ENCODE data around the gene MAST2. TPM values are rescaled to one million over a fixed set of nuclear protein-coding genes. Genes with fewer than 3 reads are reported as not detected.

Gene MAST2
- total and polyA plus RNA-seq, 2 donors (not counting 3 experiments of a cell fraction or from before 2014, with no cell fraction given): 25.0 to 41.2 TPM

DNA sequence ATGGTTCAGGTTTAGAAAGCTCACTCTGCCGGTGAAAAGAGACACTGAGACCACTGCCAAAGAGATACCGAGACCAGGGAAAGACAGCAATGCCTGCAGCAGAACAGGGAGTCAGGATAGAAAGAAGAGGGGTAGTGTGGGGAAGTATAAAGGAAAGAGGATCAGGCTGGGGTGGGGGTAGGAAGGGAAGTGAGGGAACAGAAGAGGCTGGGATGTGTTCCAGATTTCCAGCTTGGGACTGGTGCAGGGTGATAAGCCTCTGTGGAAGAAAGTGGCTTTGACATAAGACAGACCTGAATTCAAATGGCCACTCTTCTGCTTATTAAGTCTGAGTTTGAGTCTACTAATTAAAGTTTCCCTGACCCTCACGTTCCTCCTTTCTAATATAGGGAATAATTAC lies 223.1 kb downstream of the MAST2 start:
- ChIA-PET POLR2A (interaction anchor here (0.6 kb wide), 1 partner anchor 136 kb away, joined by 4 read pairs; no protein-coding TSS in a partner anchor), CTCF (interaction anchor here (1.3 kb wide), 1 partner anchor 197 kb away, joined by 3 read pairs; no protein-coding TSS in a partner anchor)
- Histone ChIP-seq H3K9me3 (replicated peaks; ENCODE audit: control insufficient read depth, insufficient read depth, low read length) (no peaks in the 10 kb centered on the region), H3K4me3 (replicated peaks in 1 of 3; ENCODE audit: insufficient read depth in 1 of 3, low read depth in 1 of 3, low read length in 3 of 3) (no peak overlapping the region), H3K27me3 (ENCODE audit: control insufficient read depth in 2 of 2, insufficient read depth in 2 of 2, low read length in 2 of 2) (no peaks in the 10 kb centered on the region), H3K79me2 (ENCODE audit: control insufficient read depth, insufficient read depth, low read length) (no peaks in the 10 kb centered on the region), H3K9me1 (replicated peaks; ENCODE audit: control insufficient read depth, extremely low read depth, insufficient read depth, low read length) (no peaks in the 10 kb centered on the region), H3K9ac (replicated peaks; ENCODE audit: extremely low read depth, insufficient read depth, low read length) (no peak overlapping the region), H3K4me2 (ENCODE audit: insufficient read depth, low read length) (no peak overlapping the region), H3K36me3 (ENCODE audit: control insufficient read depth in 2 of 2, extremely low read depth in 1 of 2, insufficient read depth in 2 of 2, low read length in 2 of 2) (peaks cover 2% of the 10 kb centered on the region in 2 experiments), H4K20me1 (replicated peaks; ENCODE audit: control insufficient read depth, extremely low read depth, insufficient read depth, low read length) (no peaks in the 10 kb centered on the region), H3K4me1 (ENCODE audit: control insufficient read depth, extremely low read depth, insufficient read depth, low read length) (no peaks in the 10 kb centered on the region), H3K27ac (ENCODE audit: insufficient read depth, low read depth, low read length) (no peak overlapping the region), H2AFZ (ENCODE audit: low read depth, low read length) (no peak overlapping the region)
- TF ChIP-seq POLR2A (IDR thresholded peaks at IDR 0.05; ENCODE audit: low read depth, low read length): no peak
- TF ChIP-seq, protein P1, sequence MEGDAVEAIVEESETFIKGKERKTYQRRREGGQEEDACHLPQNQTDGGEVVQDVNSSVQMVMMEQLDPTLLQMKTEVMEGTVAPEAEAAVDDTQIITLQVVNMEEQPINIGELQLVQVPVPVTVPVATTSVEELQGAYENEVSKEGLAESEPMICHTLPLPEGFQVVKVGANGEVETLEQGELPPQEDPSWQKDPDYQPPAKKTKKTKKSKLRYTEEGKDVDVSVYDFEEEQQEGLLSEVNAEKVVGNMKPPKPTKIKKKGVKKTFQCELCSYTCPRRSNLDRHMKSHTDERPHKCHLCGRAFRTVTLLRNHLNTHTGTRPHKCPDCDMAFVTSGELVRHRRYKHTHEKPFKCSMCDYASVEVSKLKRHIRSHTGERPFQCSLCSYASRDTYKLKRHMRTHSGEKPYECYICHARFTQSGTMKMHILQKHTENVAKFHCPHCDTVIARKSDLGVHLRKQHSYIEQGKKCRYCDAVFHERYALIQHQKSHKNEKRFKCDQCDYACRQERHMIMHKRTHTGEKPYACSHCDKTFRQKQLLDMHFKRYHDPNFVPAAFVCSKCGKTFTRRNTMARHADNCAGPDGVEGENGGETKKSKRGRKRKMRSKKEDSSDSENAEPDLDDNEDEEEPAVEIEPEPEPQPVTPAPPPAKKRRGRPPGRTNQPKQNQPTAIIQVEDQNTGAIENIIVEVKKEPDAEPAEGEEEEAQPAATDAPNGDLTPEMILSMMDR (IDR thresholded peaks at IDR 0.05; ENCODE audit: extremely low read depth in 1 of 2, insufficient read depth in 1 of 2, low read depth in 1 of 2, low read length in 2 of 2): no peak
- no peak for TF ChIP-seq FOS (IDR thresholded peaks at IDR 0.05; ENCODE audit: borderline replicate concordance, insufficient read depth, low read length)
- no peak for TF ChIP-seq MYC (IDR thresholded peaks at IDR 0.05; ENCODE audit: low read depth, low read length)
- TF ChIP-seq MAX (IDR thresholded peaks at IDR 0.05; ENCODE audit: insufficient read depth, insufficient read length): no peak
- TF ChIP-seq JUN (IDR thresholded peaks at IDR 0.05; ENCODE audit: borderline replicate concordance, insufficient read depth, insufficient read length, low read depth): no peak
- TF ChIP-seq GATA2 (IDR thresholded peaks at IDR 0.05; ENCODE audit: insufficient read depth, insufficient read length, low read depth, low read length): no peak
- TF ChIP-seq POLR2AphosphoS5 (IDR thresholded peaks at IDR 0.05; ENCODE audit: insufficient read depth, low read depth, low read length): no peak
- no peak for TF ChIP-seq EZH2 (IDR thresholded peaks at IDR 0.05; ENCODE audit: borderline replicate concordance, low read depth, low read length, severe bottlenecking)
- intact Hi-C loops (cut with micrococcal nuclease): no loop called here
- FAIRE-seq: no peak
- no TSS peak for BruUV-seq (replicated peaks)
- dilution Hi-C loops (cut with MboI; ENCODE audit: extremely low pct_ligation_motif_present, low sequenced_read_pairs): loop anchor here (25.0 kb wide), 1 partner anchor 161 kb away; the partner anchor contains the start of genes P3R3URF, POMGNT1 and TSPAN1
- DNase-seq (ENCODE audit: low read depth, low spot score): peak; percentile 29

Measured in endothelial cell of umbilical vein (primary cell).